Kidney epithelial cell (primary cell): Measurements from ENCODE around the gene METTL13. TPM values are rescaled to one million over a fixed set of nuclear protein-coding genes. Genes with fewer than 3 reads are reported as not detected.

ENCODE experiments used
- DNase-seq: peaks from one replicate; pipeline ENCODE4 v3.0.0-alpha.2; 2010; ENCODE audit warnings: low read depth
- H3K27me3 ChIP-seq: 2 replicates; pipeline ENCODE4 v1.6.0; 2011; ENCODE audit warnings: low read length; ENCODE audit not compliant: control insufficient read depth, insufficient read depth
- H3K36me3 ChIP-seq: 2 replicates; pipeline ENCODE4 v1.5.1; 2011; ENCODE audit warnings: low read length; ENCODE audit not compliant: control insufficient read depth, insufficient read depth
- H3K4me3 ChIP-seq: 2 replicates; pipeline ENCODE4 v1.5.1; 2011; ENCODE audit warnings: low read depth, mild to moderate bottlenecking, control low read depth, low read length
- CTCF ChIP-seq: IDR thresholded peaks from 2 replicates; pipeline ENCODE4 v1.5.1; 2011; ENCODE audit warnings: mild to moderate bottlenecking, moderate library complexity, low read length, control low read depth, inconsistent platforms; ENCODE audit not compliant: insufficient read depth, poor library complexity, severe bottlenecking
- total RNA-seq: library from RNA; depleted of rRNA; stranded (reverse); fragments of >200 nt; gene quantifications from 2 replicates; pipeline ENCODE4 v1.2.3, GENCODE V29; 2015

METTL13 gene
- total RNA-seq, 1 donor from 2014 or later: 37.9 TPM

DNA sequence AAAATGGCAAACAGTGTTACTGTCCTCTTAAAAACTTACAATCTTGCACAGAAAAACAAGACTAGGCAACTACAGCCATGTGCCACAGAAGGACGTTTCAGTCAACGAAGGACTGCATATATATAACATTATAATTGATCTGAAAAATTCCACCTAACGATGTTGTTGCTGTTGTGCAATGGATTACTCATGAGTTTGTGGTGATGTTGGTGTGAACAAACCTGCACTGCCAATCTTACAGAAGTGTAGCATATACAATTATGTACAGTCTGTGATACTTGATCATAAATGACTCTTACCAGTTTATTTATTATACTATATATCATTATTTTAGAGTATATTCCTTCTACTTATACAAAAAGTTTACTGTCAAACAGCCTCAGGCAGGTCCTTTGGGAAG, 32.8 kb upstream of the METTL13 start:
- Histone ChIP-seq H3K27me3 (no peaks in the 10 kb centered on the region), H3K36me3 (no peaks in the 10 kb centered on the region), H3K4me3 (no peak overlapping the region)
- DNase-seq: no peak
- TF ChIP-seq CTCF: no peak

DNA sequence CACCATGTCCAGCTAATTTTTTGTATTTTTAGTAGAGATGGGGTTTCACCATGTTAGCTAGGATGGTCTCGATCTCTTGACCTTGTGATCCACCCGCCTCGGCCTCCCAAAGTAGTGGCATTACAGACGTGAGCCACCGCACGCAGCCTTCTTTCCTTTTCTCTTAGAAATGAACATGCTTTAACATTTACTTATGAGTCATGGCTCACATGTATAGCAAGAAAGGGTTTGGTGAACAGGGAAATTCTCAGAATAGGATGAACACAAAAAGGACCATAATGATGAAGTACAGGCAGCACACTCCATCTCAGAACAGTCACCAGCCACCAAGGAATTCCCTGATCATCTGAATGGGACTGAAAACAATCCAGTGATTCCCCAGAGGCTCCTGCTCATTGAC, 30.2 kb upstream of the METTL13 start:
- H3K27me3 ChIP-seq: no peaks in the 10 kb centered on the region
- no peak for DNase-seq
- H3K36me3 ChIP-seq: no peaks in the 10 kb centered on the region
- no peak overlapping the region for H3K4me3 ChIP-seq
- no peak for TF ChIP-seq CTCF

DNA sequence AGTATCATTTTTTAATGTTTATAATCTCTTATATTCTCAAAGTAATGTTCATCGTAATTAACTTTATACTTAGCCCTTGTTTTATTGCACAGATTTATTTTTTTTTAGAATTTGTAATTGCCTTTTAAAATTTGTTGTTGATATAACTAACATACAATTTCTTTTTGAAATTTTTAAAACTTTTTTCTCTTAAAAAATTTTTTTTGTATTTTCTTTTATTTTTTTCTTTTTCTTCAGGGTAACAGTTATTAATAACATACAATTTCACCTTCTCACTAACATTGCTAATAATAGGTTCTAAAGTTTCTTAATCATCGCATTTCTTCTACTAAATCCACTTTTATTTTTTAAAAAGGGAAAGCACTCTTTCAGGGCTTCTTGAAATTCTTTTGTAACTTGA, 28.3 kb upstream of the METTL13 start:
- Histone ChIP-seq H3K27me3 (no peaks in the 10 kb centered on the region), H3K4me3 (no peak overlapping the region), H3K36me3 (no peaks in the 10 kb centered on the region)
- DNase-seq: no peak
- no peak for TF ChIP-seq CTCF

GRCh38 chr1:171753685-171754352, 27.6 kb upstream of the METTL13 start:
- H3K36me3 ChIP-seq: no peaks in the 10 kb centered on the region
- no peak for DNase-seq
- H3K27me3 ChIP-seq: no peaks in the 10 kb centered on the region
- no peak for TF ChIP-seq CTCF
- H3K4me3 ChIP-seq: no peak overlapping the region

GRCh38 chr1:171754353-171754705, 27.1 kb upstream of the METTL13 start:
- TF ChIP-seq CTCF: no peak
- no peak overlapping the region for H3K4me3 ChIP-seq
- no peak for DNase-seq
- no peaks in the 10 kb centered on the region for H3K36me3 ChIP-seq
- H3K27me3 ChIP-seq: no peaks in the 10 kb centered on the region

- Histone ChIP-seq H3K4me3 (no peak overlapping the region), H3K36me3 (no peaks in the 10 kb centered on the region), H3K27me3 (no peaks in the 10 kb centered on the region)
- no peak for TF ChIP-seq CTCF
- DNase-seq: no peak
These were observed 26.5 kb upstream of the METTL13 start for GRCh38 chr1:171754971-171755370.
